GM19463 (cell line): ENCODE results near the gene C10orf71.

Experiments used
- ATAC-seq: cut with Tn5 transposase; IDR thresholded peaks from one replicate; pipeline ENCODE4 v1.9.1; 2021; ENCODE audit warnings: mild to moderate bottlenecking, moderate library complexity; ENCODE audit not compliant: unreplicated experiment

The C10orf71 gene

GRCh38 chr10:49332768-49333167, 33.8 kb downstream of the C10orf71 start:
- no peak for ATAC-seq

- ATAC-seq = no peak
Measured at GRCh38 chr10:49333192-49333591, 34.2 kb downstream of the C10orf71 start.

- no peak for ATAC-seq
Measured at GRCh38 chr10:49334964-49335363, 36.0 kb downstream of the C10orf71 start.

GRCh38 chr10:49335364-49335972, 36.5 kb downstream of the C10orf71 start:
- ATAC-seq = no peak

- no peak for ATAC-seq
Measured at GRCh38 chr10:49338604-49339003, 39.6 kb downstream of the C10orf71 start.

- no peak for ATAC-seq
Measured at GRCh38 chr10:49344840-49345239, 45.9 kb downstream of the C10orf71 start.

- no peak for ATAC-seq
Measured at GRCh38 chr10:49347342-49347741, 48.4 kb downstream of the C10orf71 start.

- ATAC-seq = no peak
Measured at GRCh38 chr10:49347827-49348226, 48.9 kb downstream of the C10orf71 start.

- no peak for ATAC-seq
Measured at GRCh38 chr10:49348593-49348992, 49.6 kb downstream of the C10orf71 start.

- ATAC-seq = no peak
Measured at GRCh38 chr10:49349390-49349789, 50.4 kb downstream of the C10orf71 start.

GRCh38 chr10:49350138-49350537, 51.2 kb downstream of the C10orf71 start:
- no peak for ATAC-seq

GRCh38 chr10:49350846-49351532, 52.0 kb downstream of the C10orf71 start:
- ATAC-seq = no peak

GRCh38 chr10:49351669-49352068, 52.7 kb downstream of the C10orf71 start:
- no peak for ATAC-seq

GRCh38 chr10:49352323-49352722, 53.4 kb downstream of the C10orf71 start:
- ATAC-seq = no peak

- no peak for ATAC-seq
Measured at GRCh38 chr10:49353026-49353894, 54.3 kb downstream of the C10orf71 start.

GRCh38 chr10:49353895-49354566, 55.1 kb downstream of the C10orf71 start:
- ATAC-seq = no peak

- no peak for ATAC-seq
Measured at GRCh38 chr10:49354593-49354992, 55.6 kb downstream of the C10orf71 start.

GRCh38 chr10:49355221-49355620, 56.3 kb downstream of the C10orf71 start:
- no peak for ATAC-seq

GRCh38 chr10:49356181-49356580, 57.2 kb downstream of the C10orf71 start:
- ATAC-seq = no peak

- ATAC-seq = peak; percentile 76
Measured at GRCh38 chr10:49356944-49357343, 58.0 kb downstream of the C10orf71 start.

GRCh38 chr10:49357910-49358309, 58.9 kb downstream of the C10orf71 start:
- ATAC-seq = no peak
